Transverse colon (tissue), 4 donors: ENCODE measurements around the gene TRIM56. TPM values are rescaled to one million over a fixed set of nuclear protein-coding genes. Genes with fewer than 3 reads are reported as not detected.
A peak's percentile ranks its signal among the peaks of the same experiment; 100 is the strongest.
"Not testable (repeated sequence)": the region's sequence is repeated elsewhere in the genome, so short reads cannot be mapped to it uniquely, and the experiment has no call there.

Source experiments
- DNase-seq: peaks from one replicate; pipeline ENCODE4 v3.0.0-alpha.2; 2019
- H3K27ac ChIP-seq, 4 donors: fragments of 200-600 bp; sonication (generic); 2 replicates each; pipeline ENCODE4 v1.5.1; 2016 to 2018; ENCODE audit warnings: inconsistent platforms in 4 of 4
- H3K27me3 ChIP-seq: fragments of 200-600 bp; sonication (generic); 2 replicates; pipeline ENCODE4 v1.5.1; 2017; ENCODE audit warnings: inconsistent platforms
- H3K36me3 ChIP-seq, 4 donors: fragments of 200-600 bp; sonication (generic); 2 replicates each; pipeline ENCODE4 v1.5.1; 2017 to 2019; ENCODE audit warnings: inconsistent platforms in 4 of 4
- H3K4me1 ChIP-seq, 4 donors: fragments of 200-600 bp; sonication (generic); 2 replicates each; pipeline ENCODE4 v1.5.1; 2017 to 2020; ENCODE audit warnings: inconsistent platforms in 4 of 4
- H3K4me3 ChIP-seq, 4 donors: fragments of 200-600 bp; sonication (generic); 1 replicate in 1 of 4; 2 replicates in 3 of 4; pipeline versions ENCODE4 v1.5.1 to v1.6.1; 2017 to 2019; ENCODE audit warnings: inconsistent platforms in 4 of 4
- H3K9me3 ChIP-seq, 2 donors: fragments of 200-600 bp; sonication (generic); 2 replicates each; pipeline ENCODE4 v1.5.1; 2017 to 2019; ENCODE audit warnings: inconsistent platforms in 2 of 2
- EP300 ChIP-seq: sonication (generic); formaldehyde crosslinking; IDR thresholded peaks from one replicate; pipeline ENCODE4 v1.6.1; 2017; ENCODE audit warnings: antibody characterized with exemption, low read depth
- POLR2A ChIP-seq: fragments of 450-650 bp; IDR thresholded peaks from one replicate; pipeline ENCODE4 v1.6.1; 2016; ENCODE audit warnings: antibody characterized with exemption, mild to moderate bottlenecking, moderate library complexity
- POLR2AphosphoS5 ChIP-seq, 3 donors: sonication (generic); formaldehyde crosslinking; IDR thresholded peaks; one replicate each; pipeline ENCODE4 v1.6.1; 2016; ENCODE audit warnings: antibody characterized with exemption in 3 of 3
- WGBS, 2 donors: methylation state at CpG; one replicate each; pipeline ENCODE4 v1.1.5; 2018; ENCODE audit warnings: low coverage in 1 of 2; 5-methylcytosine and 5-hydroxymethylcytosine counted together
- in situ Hi-C, 4 donors: fragments of 200-750 bp; cut with MboI; loops; one replicate each; pipeline versions ENCODE4 v1.15.0 to v1.15.1; 2017; ENCODE audit warnings: low sequenced_read_pairs in 3 of 4, low pct_ligation_motif_present in 1 of 4, low pct_unique_long_range_greater_than_20kb in 1 of 4
- intact Hi-C: fragments of 100-400 bp; cut with DNase I; formaldehyde crosslinking; loops from one replicate; pipeline ENCODE4 v1.15.1; 2023; ENCODE audit warnings: low total_unique reads
- total RNA-seq, 4 donors: library from RNA; depleted of rRNA; stranded (reverse); fragments of >200 nt; gene quantifications; one replicate each; pipeline ENCODE4 v1.1.0, GENCODE V29; 2016
- TF ChIP-seq, protein P1 (sequence below), 5 experiments: fragments of 200-600 bp in 3 of 5; fragments of 450-650 bp in 2 of 5; sonication (generic) in 3 of 5; IDR thresholded peaks; 1 replicate in 2 of 5; 2 replicates in 3 of 5; pipeline ENCODE4 v1.5.1; 2016 to 2017; ENCODE audit warnings: antibody characterized with exemption in 5 of 5, inconsistent platforms in 3 of 5, mild to moderate bottlenecking in 2 of 5, moderate library complexity in 1 of 5

TRIM56 gene, protein sequence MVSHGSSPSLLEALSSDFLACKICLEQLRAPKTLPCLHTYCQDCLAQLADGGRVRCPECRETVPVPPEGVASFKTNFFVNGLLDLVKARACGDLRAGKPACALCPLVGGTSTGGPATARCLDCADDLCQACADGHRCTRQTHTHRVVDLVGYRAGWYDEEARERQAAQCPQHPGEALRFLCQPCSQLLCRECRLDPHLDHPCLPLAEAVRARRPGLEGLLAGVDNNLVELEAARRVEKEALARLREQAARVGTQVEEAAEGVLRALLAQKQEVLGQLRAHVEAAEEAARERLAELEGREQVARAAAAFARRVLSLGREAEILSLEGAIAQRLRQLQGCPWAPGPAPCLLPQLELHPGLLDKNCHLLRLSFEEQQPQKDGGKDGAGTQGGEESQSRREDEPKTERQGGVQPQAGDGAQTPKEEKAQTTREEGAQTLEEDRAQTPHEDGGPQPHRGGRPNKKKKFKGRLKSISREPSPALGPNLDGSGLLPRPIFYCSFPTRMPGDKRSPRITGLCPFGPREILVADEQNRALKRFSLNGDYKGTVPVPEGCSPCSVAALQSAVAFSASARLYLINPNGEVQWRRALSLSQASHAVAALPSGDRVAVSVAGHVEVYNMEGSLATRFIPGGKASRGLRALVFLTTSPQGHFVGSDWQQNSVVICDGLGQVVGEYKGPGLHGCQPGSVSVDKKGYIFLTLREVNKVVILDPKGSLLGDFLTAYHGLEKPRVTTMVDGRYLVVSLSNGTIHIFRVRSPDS
- 10 to 100 TPM; 23.8 to 50.0 (median 35.1) TPM for total RNA-seq

DNA sequence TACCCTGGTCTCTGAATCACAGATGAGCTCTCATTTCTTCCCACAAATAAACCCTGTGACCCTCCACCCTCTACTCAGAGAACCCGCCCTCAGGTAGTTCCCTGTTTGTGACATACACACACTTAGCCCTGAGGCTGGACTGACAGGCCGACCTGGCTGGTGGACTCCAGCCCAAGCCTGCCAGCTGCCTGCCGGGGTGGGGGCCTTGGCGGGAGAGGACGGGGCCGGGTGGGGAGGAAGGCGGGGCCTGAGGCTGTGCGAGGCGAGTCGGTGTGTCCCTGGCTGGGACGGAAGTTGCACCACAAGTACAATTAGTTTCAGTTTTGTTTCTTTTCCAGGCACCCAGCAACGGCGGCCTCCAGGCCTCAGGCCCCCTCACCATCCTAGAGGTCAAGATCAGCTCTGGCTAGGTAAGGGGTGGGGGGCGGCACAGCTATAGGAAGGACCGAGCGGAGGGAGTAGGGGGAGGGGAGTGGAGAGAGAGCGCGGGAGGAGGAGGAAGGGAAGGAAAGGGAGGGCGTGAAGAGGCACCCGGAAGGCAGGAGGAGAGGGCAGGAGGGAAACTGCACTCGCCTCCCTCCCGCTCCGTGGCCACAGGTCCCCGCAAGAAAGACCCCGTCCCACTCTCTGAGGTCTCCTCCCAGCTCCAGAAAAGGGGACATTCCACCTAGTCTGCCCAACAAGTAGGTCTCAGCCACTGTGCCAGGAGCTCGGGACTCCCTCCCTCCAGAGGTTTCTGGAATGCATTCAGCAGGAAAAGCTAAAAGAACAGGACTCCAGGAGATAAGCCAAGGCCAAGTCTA lies at the start of gene TRIM56:
TRIM56 (plus strand) TSS at position 320 of the 803 bp plus-strand sequence. CDS start 1,832 bp downstream, outside the sequence.
- in situ Hi-C loops, result no loop called here
- Histone ChIP-seq H3K27ac (peak within 1 kb of the TSS; percentile 92 to 96 (median 93)), H3K27me3 (no peaks in the 10 kb centered on the region), H3K9me3 (no peaks in the 10 kb centered on the region), H3K4me1 (peaks cover 15 to 23% (median 21%) of the 10 kb centered on the region in 4 donors), H3K36me3 (peaks cover 0 to 14% (median 4%) of the 10 kb centered on the region in 4 donors), H3K4me3 (peak within 1 kb of the TSS; percentile 59 to 88 (median 78))
- intact Hi-C loops, result no loop called here
- WGBS, 2 donors, result 0 to 2% methylated on average over 1 to 26 of the region's 26 CpGs
- peak; percentile 93 for DNase-seq
- TF ChIP-seq POLR2A, result peak; percentile 67
- TF ChIP-seq, protein P1, sequence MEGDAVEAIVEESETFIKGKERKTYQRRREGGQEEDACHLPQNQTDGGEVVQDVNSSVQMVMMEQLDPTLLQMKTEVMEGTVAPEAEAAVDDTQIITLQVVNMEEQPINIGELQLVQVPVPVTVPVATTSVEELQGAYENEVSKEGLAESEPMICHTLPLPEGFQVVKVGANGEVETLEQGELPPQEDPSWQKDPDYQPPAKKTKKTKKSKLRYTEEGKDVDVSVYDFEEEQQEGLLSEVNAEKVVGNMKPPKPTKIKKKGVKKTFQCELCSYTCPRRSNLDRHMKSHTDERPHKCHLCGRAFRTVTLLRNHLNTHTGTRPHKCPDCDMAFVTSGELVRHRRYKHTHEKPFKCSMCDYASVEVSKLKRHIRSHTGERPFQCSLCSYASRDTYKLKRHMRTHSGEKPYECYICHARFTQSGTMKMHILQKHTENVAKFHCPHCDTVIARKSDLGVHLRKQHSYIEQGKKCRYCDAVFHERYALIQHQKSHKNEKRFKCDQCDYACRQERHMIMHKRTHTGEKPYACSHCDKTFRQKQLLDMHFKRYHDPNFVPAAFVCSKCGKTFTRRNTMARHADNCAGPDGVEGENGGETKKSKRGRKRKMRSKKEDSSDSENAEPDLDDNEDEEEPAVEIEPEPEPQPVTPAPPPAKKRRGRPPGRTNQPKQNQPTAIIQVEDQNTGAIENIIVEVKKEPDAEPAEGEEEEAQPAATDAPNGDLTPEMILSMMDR (IDR thresholded peaks at IDR 0.05), result no peak
- no peak for TF ChIP-seq EP300
- peak; percentile 33 to 71 (median 71) for TF ChIP-seq POLR2AphosphoS5 (IDR thresholded peaks at IDR 0.05)

DNA sequence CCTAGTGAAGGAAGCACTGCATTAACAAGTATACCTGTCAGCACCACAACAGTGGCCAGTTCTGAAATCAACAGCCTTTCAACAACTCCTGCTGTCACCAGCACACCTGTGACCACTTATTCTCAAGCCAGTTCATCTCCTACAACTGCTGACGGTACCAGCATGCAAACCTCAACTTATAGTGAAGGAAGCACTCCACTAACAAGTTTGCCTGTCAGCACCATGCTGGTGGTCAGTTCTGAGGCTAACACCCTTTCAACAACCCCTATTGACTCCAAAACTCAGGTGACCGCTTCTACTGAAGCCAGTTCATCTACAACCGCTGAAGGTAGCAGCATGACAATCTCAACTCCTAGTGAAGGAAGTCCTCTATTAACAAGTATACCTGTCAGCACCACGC lies 49.3 kb upstream of the TRIM56 start:
- Histone ChIP-seq H3K36me3 (no peaks in the 10 kb centered on the region), H3K4me3 (no peak overlapping the region), H3K9me3 (no peaks in the 10 kb centered on the region), H3K27me3 (no peaks in the 10 kb centered on the region), H3K4me1 (no peaks in the 10 kb centered on the region), H3K27ac (no peak overlapping the region)
- 80 to 81% methylated on average over 2 to 4 of the region's 4 CpGs for WGBS, 2 donors
- DNase-seq, result no peak
- intact Hi-C loops, result no loop called here
- TF ChIP-seq EP300 (no peak), POLR2A (no peak), POLR2AphosphoS5 (IDR thresholded peaks at IDR 0.05) (no peak)
- TF ChIP-seq, protein P1 (IDR thresholded peaks at IDR 0.05), result no peak
- in situ Hi-C loops, result no loop called here

DNA sequence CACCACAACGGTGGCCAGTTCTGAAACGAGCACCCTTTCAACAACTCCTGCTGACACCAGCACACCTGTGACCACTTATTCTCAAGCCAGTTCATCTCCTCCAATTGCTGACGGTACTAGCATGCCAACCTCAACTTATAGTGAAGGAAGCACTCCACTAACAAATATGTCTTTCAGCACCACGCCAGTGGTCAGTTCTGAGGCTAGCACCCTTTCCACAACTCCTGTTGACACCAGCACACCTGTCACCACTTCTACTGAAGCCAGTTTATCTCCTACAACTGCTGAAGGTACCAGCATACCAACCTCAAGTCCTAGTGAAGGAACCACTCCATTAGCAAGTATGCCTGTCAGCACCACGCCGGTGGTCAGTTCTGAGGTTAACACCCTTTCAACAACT lies 44.0 kb upstream of the TRIM56 start:
- DNase-seq, H3K9me3 ChIP-seq, H3K27ac ChIP-seq, H3K4me3 ChIP-seq, in situ Hi-C loops, H3K27me3 ChIP-seq, H3K36me3 ChIP-seq, H3K4me1 ChIP-seq, intact Hi-C loops: not testable (repeated sequence)
- WGBS, 2 donors, result 85% methylated on average over 6 of the region's 6 CpGs; no CpG with 5 or more reads in 1 of the 2 donors

DNA sequence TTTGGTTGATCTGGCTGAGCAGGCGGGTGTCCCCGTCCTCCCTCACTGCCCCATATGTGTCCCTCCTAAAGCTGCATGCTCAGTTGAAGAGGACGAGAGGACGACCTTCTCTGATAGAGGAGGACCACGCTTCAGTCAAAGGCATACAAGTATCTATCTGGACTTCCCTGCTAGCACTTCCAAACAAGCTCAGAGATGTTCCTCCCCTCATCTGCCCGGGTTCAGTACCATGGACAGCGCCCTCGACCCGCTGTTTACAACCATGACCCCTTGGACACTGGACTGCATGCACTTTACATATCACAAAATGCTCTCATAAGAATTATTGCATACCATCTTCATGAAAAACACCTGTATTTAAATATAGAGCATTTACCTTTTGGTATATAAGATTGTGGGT lies 26.9 kb upstream of the TRIM56 start:
- Histone ChIP-seq H3K27ac (no peak overlapping the region), H3K36me3 (no peaks in the 10 kb centered on the region), H3K4me1 (peaks cover 0 to 4% (median 0%) of the 10 kb centered on the region in 4 donors), H3K4me3 (no peak overlapping the region), H3K27me3 (peaks cover 29% of the 10 kb centered on the region), H3K9me3 (no peaks in the 10 kb centered on the region)
- DNase-seq, result peak; percentile 58
- in situ Hi-C loops (loop anchor here in 2 of 4 donors (5.0 to 25.0 kb wide), 3 partner anchors 154 to 271 kb away; partner anchors contain the start of gene ACHE (in 1 of the 2)), intact Hi-C loops (no loop called here)
- TF ChIP-seq EP300 (no peak), POLR2AphosphoS5 (IDR thresholded peaks at IDR 0.05) (no peak), POLR2A (no peak)
- TF ChIP-seq, protein P1 (IDR thresholded peaks at IDR 0.05), result no peak
- 36% methylated on average over 9 of the region's 9 CpGs; no CpG with 5 or more reads in 1 of the 2 donors for WGBS, 2 donors
